Occipital lobe (tissue), 2 donors: ENCODE results near the gene SOCS7. TPM values are rescaled to one million over a fixed set of nuclear protein-coding genes. Genes with fewer than 3 reads are reported as not detected.

Experiments used
- DNase-seq: peaks from one replicate; lab custom pipeline; 2025; lab: John Stamatoyannopoulos, UW
- total RNA-seq: library from RNA; depleted of rRNA; stranded (reverse); fragments of >200 nt; gene quantifications from one replicate; pipeline ENCODE4 v1.2.3, GENCODE V29; 2014

The SOCS7 gene
- total RNA-seq, 1 donor from 2014 or later, result 59.4 TPM

DNA sequence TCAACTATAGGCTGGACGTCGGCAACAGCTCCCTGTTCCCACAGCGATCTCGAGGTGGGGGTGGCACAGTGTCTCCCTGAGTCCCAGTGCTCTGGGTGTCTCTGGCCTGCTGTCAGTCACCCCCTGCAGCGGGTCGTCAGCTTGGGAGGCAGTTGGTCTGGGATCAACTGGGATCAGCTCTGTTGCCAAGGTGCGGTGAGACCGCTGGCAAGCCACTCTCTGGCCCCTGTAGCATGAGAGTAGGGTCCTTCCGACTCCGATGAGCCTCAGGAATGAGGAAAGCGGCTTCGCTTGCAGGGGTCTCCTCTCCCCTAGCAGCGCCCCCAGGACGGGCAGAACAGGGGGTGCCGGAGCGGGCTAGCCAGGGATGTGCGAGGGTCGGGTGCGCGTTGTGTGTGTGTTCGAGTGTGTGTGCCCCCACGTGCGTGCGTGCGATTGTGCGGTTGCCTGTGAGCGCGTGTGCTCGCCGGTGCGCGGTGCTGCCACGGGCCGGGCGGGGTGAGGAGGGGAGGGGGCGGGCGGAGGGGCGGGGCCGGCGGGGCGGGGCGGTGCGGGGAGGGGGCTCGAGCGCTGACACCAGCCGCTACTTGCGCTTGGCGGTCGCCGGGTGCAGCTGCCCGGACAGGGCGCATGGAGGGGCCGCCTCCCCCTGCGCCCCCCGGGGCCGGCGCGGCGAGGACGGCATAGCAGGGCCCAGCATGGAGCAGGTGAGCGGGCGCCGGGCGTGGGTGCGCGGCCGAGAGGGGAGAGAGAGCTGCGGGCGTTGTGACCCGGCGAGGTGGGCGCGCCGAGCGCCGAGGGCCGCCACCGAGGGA, 67.3 kb downstream of the SOCS7 start:
- DNase-seq, result no peak

DNA sequence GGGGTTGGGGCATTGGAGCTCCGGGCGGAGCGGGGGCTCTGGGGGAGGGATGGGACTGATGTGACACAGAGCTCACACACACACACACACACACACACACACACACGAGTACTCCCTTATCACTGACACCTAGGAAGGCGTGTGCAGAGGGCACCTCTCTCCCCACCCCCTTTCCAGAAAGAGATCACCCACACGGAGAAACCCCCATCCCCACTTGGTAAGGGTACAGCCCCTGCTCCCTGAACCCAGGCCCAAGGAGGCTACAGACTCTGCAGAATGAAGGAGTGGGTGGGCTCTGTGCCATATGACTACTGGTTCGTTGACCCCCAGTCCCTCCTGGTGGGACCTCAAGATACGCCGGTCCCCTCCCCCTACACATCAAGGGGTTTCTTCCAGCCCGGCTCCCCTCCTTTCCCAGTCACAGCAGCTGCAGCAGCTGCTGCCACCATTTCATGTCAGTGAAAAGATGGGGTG, 67.9 kb downstream of the SOCS7 start:
- DNase-seq, result no peak

DNA sequence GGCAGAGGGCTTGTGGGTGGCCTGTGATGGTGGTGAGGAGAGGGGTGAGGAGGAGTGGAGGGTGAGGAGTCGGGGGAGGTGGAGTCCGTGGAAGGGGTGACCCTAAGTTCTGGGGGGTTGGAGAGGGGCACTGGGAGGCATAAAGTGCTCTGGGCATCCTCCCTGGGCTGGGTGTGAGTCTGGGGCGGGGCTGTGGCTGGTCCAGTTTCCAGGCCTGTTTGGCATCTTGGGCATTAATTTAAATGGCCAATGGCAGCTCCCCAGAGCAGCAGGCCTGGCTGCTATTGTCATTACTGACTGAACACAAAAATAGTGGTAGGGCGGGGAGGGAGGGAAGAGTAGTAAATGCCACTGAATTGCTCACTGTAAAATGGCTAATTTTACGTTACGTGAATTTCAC, 68.9 kb downstream of the SOCS7 start:
- DNase-seq, result no peak

DNA sequence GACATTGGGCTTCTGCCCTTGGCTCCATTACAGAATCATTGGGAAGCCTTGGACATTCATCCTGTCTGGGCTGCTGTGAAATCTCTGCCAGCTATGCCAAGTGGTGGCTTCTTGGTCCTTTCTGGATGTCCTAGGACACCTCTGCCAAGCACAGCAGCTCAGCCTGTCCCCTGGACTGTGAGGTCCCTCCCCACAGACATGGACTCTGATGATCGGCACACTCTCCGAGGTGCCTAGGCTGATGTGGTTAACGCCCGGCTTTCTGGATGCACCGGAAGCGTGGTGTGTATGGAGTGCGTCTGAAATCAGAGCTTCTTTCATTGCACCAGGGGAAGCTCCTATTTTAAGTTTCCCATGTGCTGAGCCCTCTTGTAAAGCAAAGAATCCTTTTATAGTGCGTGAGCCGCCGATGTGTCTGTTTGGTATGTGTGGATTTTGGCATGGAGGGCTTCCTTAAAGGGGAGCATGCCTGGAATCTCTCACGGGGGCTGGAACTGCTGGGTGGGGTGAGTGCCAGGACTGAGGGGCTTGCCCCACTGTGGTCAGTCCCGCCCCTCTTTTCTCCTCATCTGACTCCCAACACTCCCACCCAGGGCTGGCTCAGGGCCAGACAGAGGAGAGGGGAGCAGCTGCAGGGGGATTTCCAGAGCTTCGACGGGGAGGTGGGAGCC, 69.7 kb downstream of the SOCS7 start:
- no peak for DNase-seq

DNA sequence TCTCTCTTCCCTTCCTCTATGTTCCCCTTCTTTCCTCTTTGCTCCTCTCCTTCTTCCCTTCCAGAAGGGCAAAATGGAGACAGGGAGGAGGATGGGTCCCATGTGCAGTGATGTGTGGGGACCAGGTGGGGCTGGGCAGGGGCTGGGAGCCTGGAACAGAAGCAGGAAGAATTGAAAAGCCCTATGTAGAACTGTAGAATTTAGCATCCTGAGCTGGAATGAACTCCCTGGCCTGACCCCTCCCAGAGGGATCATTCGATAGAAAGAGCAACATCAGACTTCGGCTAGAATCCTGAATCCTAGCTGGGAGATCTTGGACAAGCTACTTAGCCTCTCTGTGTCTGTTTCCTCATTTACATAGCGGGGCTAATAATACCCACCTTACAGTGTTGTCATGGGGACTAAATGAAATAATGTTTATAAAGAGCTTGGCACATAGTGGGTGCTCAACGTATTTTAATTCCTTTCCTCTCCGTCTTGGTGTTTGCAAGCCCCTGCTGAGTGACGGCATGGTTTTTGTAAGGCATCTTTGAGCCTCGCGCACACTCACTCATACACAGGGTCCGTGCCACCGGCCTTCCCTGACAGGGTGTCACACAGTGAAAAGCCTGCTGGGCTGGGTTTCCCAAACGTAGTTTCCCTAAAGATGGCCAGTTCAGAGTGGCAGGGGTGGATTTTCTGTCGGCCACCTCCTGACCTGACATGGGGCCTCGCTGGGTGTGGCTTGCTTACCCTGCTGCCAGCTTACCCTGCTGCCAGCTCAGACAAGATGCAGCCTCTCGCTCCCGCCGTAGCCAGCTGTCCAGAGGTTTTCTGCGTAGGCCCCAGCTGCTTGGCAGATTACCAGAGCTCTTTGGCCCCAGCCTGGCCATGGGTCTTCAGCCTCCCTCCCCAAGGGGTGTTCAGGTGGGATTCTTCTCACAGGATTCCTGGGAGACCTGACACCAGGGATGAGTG, 70.5 kb downstream of the SOCS7 start:
- no peak for DNase-seq

DNA sequence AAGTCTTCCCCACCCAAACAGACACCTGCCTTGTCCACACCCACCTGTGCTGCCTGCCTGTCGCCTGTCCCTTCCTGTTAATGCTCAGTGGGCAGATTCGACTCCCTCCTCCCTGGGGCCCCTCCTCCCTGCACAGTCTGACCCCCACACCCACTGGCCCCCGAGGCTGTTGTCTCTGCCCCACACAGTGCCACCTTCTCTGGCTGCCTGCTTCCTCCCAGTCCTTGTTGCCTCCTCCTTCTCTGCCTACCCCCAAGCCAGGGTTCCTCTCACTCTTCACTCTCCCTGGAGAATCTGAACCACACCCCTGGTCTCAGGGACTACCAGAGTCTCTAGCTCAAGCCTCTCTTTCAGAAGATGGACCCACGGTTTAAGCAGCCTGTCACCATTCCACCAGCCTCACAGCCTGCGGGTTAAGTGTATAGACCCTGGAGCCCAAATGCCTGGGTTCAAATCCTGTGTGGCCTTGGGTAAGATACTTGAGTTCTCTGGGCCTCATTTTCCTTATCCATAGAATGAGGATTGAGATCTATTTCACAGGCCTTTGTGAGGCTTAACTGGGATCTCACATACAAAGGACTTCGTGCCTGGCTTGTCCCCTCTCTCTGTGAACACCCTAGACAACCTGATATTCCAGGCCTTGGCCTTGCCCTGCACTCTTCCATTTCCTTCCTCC, 72.8 kb downstream of the SOCS7 start:
- no peak for DNase-seq

DNA sequence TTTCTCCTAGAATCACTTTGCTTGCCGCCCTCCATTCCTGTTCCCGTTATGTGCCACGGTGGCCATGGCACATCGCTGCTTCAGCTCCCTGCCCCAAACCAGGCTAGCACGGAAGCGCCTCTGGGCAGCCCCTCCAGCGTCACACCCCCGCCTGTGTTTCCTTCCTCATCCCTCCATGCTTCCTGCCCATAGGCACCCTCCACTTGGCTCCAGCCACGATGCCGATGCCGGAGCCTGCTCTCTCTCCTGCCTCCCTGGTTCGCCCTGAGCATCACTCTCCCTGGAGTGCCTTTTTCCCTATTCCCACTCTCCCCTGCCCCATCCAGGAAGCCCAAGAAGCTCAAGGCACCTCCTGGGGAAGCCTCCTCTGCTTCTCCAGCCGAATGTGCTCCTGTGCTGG, 73.4 kb downstream of the SOCS7 start:
- DNase-seq, result no peak

DNA sequence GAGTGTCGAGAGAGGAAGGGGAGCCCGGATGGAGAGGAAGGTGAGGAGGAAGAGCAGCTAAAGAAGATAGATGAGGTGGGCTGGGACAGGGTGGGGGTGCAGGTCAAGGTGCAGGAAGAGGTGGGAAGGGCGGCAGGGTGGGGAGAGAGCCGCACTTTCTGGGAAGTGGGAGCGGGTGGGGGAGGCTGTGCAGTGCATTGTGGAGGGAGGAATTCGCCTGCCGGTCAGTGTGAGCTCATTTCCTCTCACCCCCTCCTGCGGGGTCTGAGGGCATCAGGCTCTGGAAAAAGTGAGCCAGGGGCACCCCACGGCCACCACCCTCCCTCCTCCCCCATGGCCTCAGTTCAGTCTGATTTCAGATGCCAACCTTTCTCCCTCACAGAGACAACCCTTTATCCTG, 74.1 kb downstream of the SOCS7 start:
- DNase-seq, result no peak

DNA sequence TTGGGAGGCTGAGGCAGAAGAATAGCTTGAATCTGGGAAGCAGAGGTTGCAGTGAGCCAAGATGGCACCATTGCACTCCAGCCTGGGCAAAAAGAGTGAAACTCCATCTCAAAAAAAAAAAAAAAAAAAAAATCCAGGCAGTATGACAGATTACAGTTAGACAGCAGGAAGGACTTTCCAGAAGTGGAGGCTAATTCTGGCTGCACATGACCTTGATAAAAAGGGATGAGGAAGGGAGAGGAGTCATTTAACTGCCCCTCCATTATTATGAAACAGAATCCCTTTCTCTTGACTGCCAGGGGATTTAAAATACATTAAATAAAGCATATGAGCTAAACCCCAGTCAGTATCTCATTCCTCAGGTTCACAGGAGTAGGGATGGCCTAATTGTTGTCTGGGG, 74.8 kb downstream of the SOCS7 start:
- no peak for DNase-seq

DNA sequence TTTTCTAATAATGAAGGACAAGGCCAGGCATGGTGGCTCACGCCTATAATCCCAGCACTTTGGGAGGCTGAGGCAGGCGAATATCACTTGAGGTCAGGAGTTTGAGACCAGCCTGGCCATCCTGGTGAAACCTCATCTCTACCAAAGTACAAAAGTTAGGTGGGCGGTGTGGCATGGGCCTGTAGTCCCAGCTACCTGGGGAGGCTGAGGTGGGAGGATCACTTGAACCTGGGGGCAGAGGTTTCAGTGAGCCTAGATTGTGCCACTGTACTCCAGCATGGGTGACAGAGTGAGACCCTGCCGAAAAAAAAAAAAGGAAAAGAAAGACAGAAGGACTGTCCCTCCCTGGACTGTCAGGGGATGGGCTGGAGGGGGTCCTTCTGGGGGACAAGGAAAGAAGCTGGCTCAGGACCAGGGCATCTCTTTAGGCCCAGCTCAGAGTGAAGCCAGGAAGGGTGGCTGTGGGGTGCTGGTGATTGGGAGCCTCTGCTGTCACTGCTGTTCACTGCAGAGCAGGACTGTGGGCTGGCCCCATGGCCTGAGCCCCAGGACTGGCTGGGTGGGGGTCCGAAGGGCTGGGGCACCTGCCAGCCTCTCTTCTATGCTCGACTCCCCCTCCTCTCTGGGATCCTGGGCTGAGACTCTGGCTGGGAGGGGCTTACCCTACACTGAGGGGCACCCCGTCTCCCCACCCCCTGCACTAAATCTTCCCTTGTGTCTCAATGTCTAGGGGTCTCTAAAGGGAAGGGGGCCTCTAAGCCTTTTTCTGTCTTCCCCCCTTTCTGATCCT, 75.7 kb downstream of the SOCS7 start:
- no peak for DNase-seq

DNA sequence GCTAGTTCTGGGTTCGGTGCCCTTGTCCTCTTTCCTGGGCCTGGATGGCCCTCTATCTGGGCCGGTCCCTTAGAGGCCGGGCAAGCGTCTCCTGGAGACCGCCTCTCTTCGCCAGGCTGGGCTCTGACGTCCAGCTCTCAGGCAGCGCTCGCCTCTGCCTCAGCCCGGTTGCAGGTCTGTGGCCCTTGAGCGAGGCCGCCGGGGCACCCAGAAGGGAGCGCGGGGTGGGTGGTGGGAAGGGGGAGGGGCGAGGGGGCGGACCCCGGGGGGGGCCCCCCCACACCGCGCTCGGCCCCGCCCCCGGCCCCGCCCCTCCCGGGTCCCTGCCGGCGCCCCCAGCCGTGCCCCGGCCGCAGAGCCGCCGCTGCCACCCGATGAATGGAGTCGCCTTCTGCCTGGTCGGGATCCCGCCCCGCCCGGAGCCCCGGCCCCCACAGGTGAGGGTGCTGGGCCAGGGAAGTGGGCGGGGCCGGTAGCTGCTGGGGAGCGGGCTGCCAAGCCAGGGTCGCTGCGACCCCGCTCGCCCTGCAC, 76.5 kb downstream of the SOCS7 start, which contains the start of gene ARHGAP23:
TSS of gene ARHGAP23 (plus strand) at position 353 of the 531 bp plus-strand sequence. CDS start at position 375, 22 bp downstream.
- DNase-seq, result peak; percentile 53

DNA sequence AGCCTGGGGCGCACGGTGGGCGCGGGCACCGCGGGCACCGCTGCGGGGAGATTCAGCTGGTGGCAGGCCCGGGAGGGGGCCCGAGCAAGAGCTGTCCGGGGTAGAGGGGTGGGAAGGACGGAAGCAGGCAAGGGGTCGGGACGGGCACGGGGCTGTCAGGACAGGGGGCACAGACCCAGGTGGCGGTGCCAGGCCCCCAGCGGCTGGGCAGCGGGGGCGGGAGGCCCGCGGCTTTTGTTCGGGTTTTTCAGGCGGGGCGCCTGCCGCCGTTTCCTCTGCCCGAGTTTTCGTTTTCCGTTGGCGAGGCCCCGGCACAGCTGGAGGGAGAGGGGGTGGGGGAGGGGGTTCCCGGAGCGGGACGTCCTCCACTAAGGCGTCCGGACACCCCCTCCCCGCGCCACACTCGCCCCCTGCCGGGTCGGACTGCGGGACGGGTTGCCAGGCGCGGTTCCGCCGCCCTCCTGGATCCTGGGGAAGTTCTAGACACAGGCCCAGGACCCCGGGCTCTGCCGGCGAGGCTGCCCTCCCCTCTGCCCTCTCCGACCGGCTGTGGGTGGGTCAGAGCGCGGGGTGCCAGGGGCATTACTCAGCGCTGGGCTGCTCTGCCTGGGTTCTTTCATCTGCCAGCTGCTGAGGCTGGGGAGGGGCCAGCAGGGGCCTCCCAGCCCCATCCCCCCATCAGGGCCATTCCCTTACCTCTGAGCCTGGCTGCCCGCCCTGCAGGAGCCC, 77.2 kb downstream of the SOCS7 start:
- DNase-seq, result peak; percentile 74

DNA sequence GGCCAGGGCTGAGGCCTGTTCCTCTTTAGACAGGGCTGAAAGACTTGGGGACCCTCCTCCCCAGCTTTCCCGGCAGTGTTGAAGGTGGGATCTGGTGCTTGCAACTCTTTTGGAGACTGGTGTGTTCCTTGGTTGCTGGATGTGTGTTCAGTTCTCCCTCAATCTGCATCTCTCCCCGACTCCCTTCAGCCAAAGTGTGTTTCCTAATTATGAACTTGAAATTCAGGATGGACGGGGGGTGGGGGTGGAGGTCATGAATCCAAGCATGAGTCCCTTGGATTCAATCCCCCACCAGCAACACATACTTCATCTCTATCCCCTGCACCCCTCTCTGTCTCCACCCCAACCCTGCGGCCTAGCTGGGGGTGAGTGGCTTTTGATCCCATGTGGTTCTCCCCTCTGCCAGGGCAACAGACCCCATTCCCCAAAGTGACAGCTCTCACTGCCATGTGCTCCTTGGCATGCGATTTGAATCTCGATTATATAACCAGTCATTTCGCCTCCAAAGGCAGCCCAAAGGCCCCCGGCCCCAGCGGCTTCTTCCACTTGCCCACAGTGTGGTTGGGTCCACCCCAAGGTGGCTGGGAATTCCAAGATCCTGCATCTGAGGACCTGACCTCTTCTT, 77.9 kb downstream of the SOCS7 start:
- no peak for DNase-seq

DNA sequence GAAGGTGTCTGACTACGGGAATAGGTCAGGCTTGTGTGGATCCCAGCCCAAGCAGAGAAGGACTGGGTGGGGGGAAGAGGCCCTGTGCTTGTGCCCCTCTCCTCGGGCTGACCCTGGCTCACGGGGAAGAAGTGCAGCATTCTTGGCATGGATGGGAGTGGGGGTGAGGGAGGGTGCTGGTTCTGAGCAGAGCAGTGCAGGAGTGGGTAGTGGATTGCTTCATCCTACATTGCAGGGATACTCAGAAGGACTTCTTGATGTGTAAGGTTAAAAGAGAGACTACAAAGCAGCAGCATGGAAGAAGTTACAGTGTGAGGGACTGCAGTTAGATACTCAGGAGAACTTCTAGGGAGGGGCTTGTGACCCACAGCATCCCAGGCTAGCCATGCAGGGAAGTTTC, 78.7 kb downstream of the SOCS7 start:
- no peak for DNase-seq

DNA sequence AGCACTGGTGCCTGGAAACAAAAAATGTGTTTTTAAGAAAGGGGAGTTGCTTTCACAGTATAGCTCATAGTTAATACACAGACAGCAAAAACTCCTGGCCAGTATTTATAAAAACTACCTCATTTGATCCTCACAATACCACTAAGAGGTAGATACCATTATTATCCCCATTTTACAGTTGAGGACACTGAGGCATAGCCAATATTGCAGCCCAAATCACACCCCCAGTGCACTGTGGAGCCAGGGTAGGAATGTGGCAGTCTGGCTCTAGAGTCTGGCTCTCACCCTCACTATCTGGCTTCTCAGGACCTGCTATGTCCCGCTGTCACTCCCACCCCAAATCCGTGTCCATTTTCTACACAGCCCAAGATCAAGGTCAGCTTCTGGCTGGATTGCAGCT, 79.2 kb downstream of the SOCS7 start:
- no peak for DNase-seq

DNA sequence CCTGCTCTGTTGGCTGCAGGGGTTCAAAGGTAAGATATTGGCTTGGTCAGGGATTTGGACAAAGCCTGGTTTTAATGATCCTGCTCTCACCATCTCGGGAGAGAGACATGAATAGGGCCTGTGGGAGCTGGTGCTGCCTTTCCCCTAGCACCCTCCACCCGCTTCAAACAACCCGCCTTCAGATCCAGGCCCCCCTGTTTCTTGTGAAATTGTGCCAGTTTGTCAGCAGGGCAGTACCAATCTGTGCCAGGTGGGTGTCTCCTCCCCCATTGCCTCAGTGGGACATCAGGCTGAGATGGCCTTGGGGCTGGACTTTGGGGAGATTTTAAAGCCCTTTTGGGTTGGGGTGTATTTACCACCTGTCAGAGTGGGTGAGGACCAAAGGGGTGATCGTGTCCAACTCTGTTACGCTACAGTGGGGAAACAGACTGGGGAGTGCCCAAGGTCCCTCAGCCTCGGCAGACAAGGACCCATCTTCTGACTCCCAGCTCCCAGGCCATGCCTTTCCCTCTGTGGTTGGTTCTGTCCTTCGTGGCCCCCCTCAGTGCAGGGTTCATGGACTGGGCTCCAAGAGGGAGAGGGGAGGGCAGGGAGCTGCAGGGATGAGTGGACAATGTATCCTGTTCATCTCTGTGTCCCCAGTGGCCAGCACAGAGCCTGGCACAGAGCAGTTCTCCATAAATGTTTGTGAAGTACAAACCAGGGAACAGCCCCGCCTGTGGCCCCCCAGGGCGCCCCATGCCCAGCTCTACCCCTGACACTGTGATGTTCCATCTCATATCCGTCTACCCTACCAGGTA, 79.9 kb downstream of the SOCS7 start:
- DNase-seq, result peak; percentile 83

DNA sequence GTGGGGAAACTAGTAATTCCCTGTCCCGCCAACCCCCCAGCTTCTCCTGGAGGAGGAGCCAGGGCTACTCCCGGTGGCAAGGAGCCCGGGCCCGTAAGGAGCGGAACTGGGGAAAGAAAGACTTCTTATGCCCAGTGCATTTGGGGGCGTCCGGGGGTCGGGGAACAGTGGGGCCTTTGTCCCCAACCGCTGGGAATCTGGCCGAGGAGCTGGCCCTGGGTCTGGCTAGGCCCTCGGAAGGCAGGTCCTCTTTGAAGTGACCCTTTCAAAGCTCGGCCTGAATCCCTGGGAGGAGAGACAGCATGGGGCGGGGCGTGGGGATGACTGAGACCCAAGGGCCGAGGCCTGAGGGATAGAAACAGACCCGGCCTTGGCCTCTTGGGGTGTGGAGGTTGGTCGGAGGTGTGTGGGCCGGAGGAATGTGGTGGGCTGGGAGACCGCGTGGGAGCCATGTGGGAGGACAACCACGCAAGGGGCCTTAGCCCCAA, 82.6 kb downstream of the SOCS7 start:
- DNase-seq, result peak; percentile 33

DNA sequence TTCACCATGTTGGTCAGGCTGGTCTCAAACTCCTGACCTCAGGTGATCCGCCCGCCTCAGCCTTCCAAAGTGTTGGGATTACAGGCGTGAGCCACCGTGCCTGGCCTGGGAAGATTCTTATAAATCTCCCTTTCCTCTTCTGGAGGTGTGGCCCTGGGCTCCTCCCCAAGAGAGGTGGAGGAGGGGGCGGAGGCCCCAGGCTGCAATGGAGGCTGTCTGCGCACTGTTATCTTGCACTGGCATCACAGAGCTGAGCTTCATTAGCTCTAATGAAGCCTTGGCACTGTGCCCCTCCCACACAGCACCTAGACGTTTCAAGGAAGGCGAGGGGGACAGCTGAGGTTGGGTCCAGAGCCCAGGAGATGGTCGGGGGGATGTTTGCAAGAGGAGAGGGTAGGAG, 84.2 kb downstream of the SOCS7 start:
- DNase-seq, result no peak
